Endometrium (tissue), 2 donors: ENCODE measurements around the gene IGSF11.

ENCODE experiments used
- FAIRE-seq: peaks from 2 replicates; lab custom pipeline; 2012; peaks lifted over from hg19 to GRCh38; lab: Jason Lieb, UNC
- donor health status: control.
- donor health status: control.

Gene IGSF11

DNA sequence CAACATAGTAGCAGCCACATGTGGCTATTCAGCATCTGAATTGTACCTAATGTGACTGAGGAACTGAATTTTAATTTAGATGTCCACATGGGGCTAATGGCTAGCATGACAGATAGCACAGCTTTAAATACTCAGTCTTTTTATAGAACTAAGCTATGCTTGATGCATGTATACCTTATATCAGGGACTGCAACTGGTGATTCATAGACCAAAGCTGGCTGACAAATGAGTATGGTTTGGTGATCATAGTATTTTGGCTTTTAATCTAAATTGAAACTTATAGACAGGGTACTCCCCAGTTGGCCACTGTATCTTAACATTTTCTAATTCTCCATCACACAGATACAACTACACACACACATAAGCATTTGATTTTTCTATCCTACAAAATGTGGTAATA lies 83.6 kb downstream of the IGSF11 start:
- no peak for FAIRE-seq

DNA sequence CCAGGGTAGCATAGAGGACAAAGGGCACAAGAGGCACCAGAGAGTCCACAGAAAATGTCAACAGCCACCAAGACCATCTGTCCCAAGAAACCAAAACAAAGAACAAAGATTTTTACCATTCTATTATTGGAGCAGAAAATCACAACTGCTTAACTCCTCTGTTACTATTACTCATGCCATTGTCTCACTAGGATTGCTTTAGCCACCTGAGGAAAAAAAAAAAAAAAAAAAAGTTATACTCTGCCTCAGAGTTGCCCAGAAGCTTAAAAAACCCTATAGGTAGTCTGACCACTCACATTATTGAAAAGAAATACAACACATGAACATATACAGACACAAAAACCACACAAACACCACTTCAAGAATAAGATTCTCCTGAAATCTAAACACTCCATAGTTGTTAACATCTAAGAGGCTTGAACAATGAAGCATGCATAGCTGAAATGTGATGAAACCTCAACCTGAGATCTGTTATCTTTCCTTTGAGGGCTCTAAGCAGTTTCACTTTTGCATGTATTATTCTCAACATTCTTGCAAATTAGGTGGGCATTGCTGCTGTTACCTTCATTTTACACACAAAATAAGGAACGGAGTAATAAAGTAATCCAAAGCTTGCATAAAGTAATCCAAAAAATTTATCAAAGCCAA lies 85.4 kb downstream of the IGSF11 start:
- FAIRE-seq = no peak

DNA sequence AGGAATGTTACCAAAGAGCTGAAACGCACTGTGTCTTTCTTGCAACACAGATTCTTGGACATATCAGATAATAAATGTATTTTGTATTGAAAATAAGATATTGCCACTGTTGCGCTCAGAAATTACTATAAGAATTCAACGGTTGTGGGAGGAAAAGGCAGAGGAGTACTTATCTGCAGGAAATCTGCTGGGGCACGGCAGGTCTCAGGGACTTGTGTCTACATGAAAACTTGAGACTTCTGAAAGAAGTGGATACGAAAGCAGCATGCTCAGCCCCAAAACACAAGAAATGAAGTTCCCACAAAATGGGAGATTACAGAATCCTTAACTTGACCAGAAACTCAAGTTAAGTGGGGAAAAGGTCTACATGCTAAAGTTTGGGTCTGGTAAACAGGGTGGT lies 86.5 kb downstream of the IGSF11 start:
- FAIRE-seq = no peak

- FAIRE-seq = no peak
Observed at GRCh38 chr3:118946449-118946848, 88.2 kb downstream of the IGSF11 start.

- no peak for FAIRE-seq
Observed at GRCh38 chr3:118945834-118946233, 88.8 kb downstream of the IGSF11 start.

DNA sequence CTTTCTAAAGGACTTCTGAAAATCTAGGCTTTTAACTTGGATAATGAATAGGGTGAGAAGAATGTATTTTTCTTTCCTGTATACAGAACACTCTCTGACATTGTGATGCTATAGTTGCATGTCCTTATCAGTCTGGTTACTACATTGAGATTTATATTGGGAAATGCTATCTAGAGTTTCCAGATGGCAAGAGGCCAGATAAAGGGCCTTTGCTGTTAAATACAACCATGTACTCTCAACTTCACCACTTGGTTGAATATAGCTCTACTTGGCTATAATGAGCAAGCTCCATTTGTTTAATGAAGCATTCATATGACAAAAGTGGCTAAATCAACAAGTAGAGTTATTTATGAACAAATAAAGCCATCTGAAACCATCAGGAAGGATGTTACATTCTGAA lies 91.0 kb downstream of the IGSF11 start:
- FAIRE-seq = no peak

DNA sequence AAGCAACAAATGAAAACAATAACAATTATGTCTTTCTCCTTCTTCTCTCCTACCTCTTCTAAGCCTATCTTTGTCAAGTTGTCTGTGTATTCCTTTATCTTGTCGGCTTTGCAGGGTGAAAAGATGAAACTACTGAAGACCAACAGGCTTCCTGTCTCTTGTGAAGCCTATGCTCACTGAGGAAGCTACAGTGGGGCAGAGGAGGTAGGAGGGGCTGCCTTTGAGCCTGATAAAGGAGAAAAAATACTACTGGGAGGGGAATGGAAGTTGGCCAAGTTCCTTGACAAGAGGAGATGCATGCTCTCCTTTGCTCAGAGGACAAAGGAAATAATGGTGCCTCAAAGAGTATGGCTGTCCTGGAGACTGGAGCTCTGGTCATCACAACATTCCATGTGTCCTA lies 92.0 kb downstream of the IGSF11 start:
- no peak for FAIRE-seq

DNA sequence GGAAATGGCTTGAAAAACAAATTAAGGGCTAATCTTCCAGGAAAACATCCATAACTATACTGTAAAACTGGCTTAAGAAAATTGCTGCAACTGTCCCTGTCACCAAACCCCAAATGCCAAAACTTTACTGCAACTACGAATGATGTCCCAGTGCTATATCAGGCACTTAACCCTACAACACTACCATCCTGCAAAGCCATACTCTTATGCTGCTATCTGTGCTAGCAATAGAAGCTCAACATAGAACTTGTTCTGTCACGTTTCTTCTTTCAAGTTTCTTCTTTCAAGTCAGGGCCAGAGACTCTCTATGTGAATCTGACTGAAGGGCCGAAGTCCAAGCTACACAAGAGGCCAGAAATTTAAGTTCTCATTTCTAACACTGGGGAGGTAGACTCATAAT lies 92.5 kb downstream of the IGSF11 start:
- no peak for FAIRE-seq

DNA sequence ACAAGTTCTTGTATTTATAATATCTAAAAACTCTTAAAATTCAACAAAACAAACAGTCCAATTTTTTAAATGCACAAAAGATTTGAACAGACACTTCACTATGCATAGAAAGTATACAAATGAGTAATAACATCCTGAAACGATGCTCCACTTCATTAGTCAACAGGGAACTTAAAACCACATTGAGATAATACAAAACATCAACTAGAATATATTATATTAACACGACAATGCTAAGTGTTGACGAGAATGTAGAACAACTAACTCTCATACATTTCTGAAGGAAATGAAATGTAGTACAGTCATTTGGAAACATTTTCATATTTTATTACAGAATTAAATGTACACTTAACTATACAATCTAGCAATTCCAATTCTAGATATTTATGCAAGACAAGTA lies 93.4 kb downstream of the IGSF11 start:
- FAIRE-seq = no peak

GRCh38 chr3:118938183-118938961 lies 96.3 kb downstream of the IGSF11 start:
- no peak for FAIRE-seq

- FAIRE-seq = no peak
Observed at GRCh38 chr3:118936811-118937210, 97.8 kb downstream of the IGSF11 start.

DNA sequence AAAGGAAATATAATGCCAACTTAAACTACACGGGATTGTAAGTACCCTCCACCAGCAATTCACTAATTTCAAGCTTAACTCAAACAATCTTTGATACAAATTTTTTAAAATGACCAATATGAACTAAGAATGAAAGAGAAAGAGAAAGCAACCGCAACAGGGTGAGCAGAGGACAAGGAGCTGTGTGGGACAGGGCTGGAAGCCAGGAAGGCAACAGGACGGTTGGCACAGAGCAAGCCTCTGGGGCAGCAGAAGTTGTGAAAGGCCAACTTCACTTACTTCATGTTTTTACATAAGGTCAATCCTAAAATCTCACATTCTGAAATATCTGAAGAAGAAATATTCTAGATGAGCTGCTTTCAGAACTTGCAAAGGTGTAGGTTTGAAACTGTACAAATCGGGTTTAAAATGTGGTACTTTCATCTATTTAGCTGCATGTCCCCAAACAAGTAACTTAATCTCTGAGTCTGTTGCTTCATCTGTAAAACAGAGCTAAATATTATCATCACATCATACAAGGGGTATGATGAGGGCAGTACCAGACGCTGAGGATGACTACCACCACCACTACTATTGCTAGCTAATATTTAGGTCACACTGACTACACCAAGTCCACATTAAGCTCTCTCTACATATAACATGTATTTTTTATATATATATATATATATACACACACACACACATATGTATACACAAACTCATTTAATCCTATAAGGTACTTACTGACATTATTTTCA lies 101.7 kb downstream of the IGSF11 start:
- FAIRE-seq = no peak

- FAIRE-seq = no peak
Observed at GRCh38 chr3:118931996-118932395, 102.7 kb downstream of the IGSF11 start.

DNA sequence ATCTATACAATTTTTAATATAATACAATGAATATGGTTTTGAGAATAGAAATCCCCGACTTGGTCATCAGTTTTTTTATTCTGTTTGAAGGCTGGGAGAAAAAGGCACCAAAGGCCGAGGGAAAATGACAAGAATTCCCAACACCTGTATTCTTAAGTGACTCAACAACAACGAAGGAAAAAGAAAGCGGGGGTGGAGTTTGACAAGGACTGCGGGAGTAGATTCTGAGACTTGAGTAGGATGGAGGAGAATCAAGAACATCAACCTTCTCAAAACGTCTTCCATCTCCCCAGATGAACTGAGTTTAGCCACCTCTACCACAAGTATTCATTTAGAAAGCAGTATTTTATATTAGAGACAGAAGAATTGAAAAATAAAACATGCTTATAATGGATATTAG lies 107.2 kb downstream of the IGSF11 start:
- FAIRE-seq = no peak

DNA sequence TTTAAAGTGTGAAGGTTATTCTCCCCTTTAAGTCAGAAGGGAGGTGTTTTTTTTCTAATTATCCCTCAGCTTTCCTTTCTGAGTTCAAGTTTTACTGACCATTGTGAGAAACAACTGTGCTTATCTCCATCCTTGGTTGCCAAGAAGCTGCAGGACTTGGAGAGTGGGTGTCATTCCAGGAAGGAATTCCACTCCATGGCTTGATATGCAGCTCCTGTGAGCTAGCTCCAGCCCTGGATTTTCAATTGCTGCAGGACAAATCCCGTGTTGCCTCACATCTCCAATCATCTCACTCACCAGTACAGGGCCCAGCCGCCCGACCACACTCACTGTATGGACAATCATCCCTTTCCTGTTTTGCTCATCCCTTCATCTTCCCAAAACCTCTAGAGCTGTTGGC lies 122.5 kb downstream of the IGSF11 start:
- no peak for FAIRE-seq

DNA sequence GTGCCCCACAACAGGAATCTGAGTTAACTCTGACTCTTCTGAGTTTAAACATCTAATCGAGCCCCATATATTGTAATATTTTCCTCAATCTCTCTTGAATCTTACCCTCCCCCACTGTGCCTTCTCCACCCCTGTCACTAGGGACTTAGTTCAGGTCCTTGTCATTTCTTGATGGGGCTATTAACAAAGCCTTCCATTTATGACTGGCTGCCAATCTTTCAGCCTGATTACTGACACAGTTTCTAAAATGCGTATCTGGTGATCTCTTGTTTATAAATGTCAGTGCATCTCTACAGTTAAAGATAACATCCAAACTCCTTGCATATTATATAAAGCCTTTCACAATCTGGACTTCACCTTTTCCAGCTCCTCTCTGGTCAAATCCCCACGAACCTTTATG lies 124.3 kb downstream of the IGSF11 start:
- no peak for FAIRE-seq

DNA sequence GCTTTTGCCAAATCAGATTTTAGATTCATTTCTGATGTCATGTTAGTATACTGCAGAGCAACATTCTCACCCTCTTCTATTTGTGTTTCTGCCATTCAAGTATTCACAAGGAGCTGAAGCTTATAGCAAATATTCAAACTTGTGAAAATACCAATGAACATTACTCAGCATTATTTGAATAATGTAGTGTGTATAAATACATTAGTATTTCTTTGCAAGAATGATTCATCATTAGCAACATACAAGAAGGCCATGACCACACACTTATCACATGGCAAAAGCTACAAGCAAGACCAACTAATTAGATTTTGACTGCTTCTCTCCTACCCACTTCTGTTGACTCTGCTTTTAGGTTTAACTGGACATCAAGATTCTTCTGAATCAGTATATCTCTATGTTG lies 124.9 kb downstream of the IGSF11 start:
- FAIRE-seq = no peak

DNA sequence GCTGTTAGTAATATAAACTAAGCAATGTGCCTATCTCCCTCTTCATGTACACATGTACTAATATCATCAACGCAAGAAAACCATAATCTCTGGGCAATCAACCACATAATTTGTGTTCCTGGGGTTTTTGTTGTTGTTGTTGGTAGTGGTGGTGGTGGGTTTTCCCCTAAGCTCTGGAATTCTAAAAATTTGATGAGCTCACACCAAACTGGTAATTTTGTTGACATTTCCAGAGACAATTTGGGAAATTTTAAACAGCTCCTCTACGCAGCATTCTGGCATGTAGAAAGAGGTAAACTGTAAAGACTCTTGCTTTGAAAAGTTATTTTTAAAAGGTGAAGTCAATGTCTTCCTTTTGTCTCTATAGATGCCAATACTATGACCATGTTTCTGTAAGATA lies 126.7 kb downstream of the IGSF11 start:
- FAIRE-seq = no peak

DNA sequence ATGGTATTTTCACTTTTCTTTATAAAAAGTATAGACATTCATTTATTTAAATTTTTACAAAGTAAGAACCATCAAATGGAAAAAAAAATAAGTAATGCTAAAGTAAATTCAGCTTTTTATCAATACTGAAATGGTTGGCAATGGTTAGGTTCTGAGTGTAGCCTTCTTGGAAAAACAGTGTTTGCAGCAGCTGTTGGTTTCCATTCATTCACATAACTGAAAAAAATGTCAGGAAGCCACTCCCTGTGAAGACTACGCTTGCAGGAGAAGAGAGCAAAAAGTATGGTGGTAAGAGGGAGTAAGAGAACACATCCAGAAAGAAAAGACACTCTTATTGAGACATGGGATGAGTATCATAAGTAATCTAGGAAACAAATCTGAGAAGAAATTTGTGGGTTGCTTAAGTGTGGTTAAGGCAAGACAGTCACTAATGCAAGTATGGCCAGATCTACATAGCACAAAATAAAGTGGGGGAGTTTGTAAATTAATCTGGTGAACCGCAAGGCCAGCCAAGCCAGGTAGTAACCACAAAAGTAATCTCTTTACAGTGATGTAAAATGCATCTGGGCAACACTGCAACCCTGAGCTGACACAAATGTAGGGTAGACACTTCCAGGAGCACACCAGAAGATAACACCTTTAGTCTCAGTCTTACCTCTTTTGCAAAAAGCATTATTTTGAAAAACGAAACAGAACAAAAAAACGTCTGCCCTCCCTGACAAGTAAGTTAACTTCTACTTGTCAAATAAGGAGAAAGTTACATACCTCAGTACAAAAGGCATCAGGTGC lies 133.7 kb downstream of the IGSF11 start:
- FAIRE-seq = no peak

DNA sequence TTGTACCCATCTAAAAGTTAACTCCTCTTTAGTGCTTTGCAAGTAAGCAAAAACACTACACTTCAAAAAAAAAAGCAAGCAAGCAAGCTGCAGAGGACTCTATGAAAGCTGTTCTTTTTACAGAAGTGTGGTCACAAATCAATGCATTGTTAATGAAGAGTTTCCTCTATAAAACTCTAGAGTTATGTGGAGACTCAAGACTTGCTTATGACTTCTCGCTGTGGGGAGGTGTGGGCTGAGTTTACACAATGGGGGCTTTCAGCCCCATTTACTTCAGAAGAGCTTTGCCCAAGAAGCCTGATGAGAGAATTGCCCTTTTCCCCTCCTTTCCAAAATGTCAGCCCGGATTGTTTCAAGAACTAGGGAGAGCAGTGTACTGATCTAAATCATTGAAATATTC lies 144.4 kb downstream of the IGSF11 start:
- no peak for FAIRE-seq

- no peak for FAIRE-seq
Observed at GRCh38 chr3:118889691-118890090, 145.0 kb downstream of the IGSF11 start.

GRCh38 chr3:118886708-118887107 lies 147.9 kb downstream of the IGSF11 start:
- FAIRE-seq = no peak
